Thoracic aorta (tissue), 2 donors: ENCODE measurements around the gene ZEB2. TPM values are rescaled to one million over a fixed set of nuclear protein-coding genes. Genes with fewer than 3 reads are reported as not detected.

Experiments
- ATAC-seq: fragments of 150-250 bp; one replicate; pipeline ENCODE4 v1.8.0; 2017; ENCODE audit warnings: low read depth; ENCODE audit not compliant: insufficient number of reproducible peaks, low FRiP score
- DNase-seq: peaks from one replicate; pipeline ENCODE4 v3.0.0-alpha.2; 2020; ENCODE audit warnings: low spot score
- H3K27ac ChIP-seq, 2 donors: fragments of 200-600 bp; sonication (generic); 1 replicate in 1 of 2; 2 replicates in 1 of 2; pipeline ENCODE4 v1.5.1; 2016; ENCODE audit warnings: mild to moderate bottlenecking in 2 of 2, moderate library complexity in 2 of 2
- H3K27me3 ChIP-seq: fragments of 200-600 bp; sonication (generic); replicated peaks from 2 replicates; pipeline ENCODE4 v1.6.0; 2016; ENCODE audit warnings: mild to moderate bottlenecking; ENCODE audit not compliant: insufficient read depth
- H3K36me3 ChIP-seq: fragments of 200-600 bp; sonication (generic); one replicate; pipeline ENCODE4 v1.5.1; 2016
- H3K4me1 ChIP-seq, 2 donors: fragments of 200-600 bp; sonication (generic); 1 replicate in 1 of 2; 2 replicates in 1 of 2; pipeline versions ENCODE4 v1.5.1 to v1.6.0; 2016; ENCODE audit warnings: low read depth in 2 of 2, mild to moderate bottlenecking in 1 of 2; ENCODE audit not compliant: control insufficient read depth in 1 of 2
- H3K4me3 ChIP-seq: fragments of 200-600 bp; sonication (generic); 2 replicates; pipeline ENCODE4 v1.5.1; 2016; ENCODE audit warnings: mild to moderate bottlenecking
- H3K9me3 ChIP-seq: fragments of 200-600 bp; sonication (generic); 2 replicates; pipeline ENCODE4 v1.5.1; 2016
- CTCF ChIP-seq: fragments of 200-600 bp; sonication (generic); IDR thresholded peaks from one replicate; pipeline ENCODE4 v1.5.1; 2019; ENCODE audit warnings: antibody characterized with exemption
- total RNA-seq, 2 donors: library from RNA; depleted of rRNA; stranded (reverse); fragments of >200 nt; gene quantifications; one replicate each; pipeline versions ENCODE4 v1.1.0 to v1.2.3, GENCODE V29; 2016

Gene ZEB2
- total RNA-seq, 2 donors from 2014 or later: 122 to 190 TPM

- TF ChIP-seq CTCF: no peak
- DNase-seq (no peak), ATAC-seq (no peak)
- Histone ChIP-seq H3K4me1 (peaks cover 53 to 69% of the 10 kb centered on the region in 2 donors), H3K36me3 (no peaks in the 10 kb centered on the region), H3K27me3 (no peaks in the 10 kb centered on the region), H3K27ac (peak overlapping the region in 1 of 2 donors; percentile 99), H3K9me3 (no peaks in the 10 kb centered on the region), H3K4me3 (peak overlapping the region; percentile 7)
These were observed 17.6 kb downstream of the ZEB2 start for GRCh38 chr2:144502369-144502768.

- ATAC-seq (no peak), DNase-seq (no peak)
- H3K4me1 ChIP-seq: peaks cover 48 to 69% of the 10 kb centered on the region in 2 donors
- no peak for TF ChIP-seq CTCF
- H3K4me3 ChIP-seq: no peak overlapping the region
- H3K27ac ChIP-seq: peak overlapping the region; percentile 4 to 99
- H3K36me3 ChIP-seq: no peaks in the 10 kb centered on the region
- H3K27me3 ChIP-seq: no peaks in the 10 kb centered on the region
- no peaks in the 10 kb centered on the region for H3K9me3 ChIP-seq
These were observed 18.3 kb downstream of the ZEB2 start for GRCh38 chr2:144501627-144502026.

- Histone ChIP-seq H3K4me1 (peaks cover 43 to 69% of the 10 kb centered on the region in 2 donors), H3K27ac (peak overlapping the region in 1 of 2 donors; percentile 99), H3K9me3 (no peaks in the 10 kb centered on the region), H3K36me3 (no peaks in the 10 kb centered on the region), H3K4me3 (no peak overlapping the region), H3K27me3 (no peaks in the 10 kb centered on the region)
- no peak for ATAC-seq
- DNase-seq: no peak
- TF ChIP-seq CTCF: no peak
These were observed 18.8 kb downstream of the ZEB2 start for GRCh38 chr2:144501118-144501517.

- H3K9me3 ChIP-seq: no peaks in the 10 kb centered on the region
- H3K27ac ChIP-seq: no peak overlapping the region
- peaks cover 42 to 69% of the 10 kb centered on the region in 2 donors for H3K4me1 ChIP-seq
- TF ChIP-seq CTCF: no peak
- ATAC-seq (no peak), DNase-seq (no peak)
- H3K36me3 ChIP-seq: no peaks in the 10 kb centered on the region
- no peaks in the 10 kb centered on the region for H3K27me3 ChIP-seq
- no peak overlapping the region for H3K4me3 ChIP-seq
These were observed 19.4 kb downstream of the ZEB2 start for GRCh38 chr2:144500563-144500962.

GRCh38 chr2:144498277-144498676 lies 21.6 kb downstream of the ZEB2 start:
- Histone ChIP-seq H3K27ac (no peak overlapping the region), H3K9me3 (no peaks in the 10 kb centered on the region), H3K4me1 (peaks cover 20 to 61% of the 10 kb centered on the region in 2 donors), H3K27me3 (no peaks in the 10 kb centered on the region), H3K4me3 (no peak overlapping the region), H3K36me3 (no peaks in the 10 kb centered on the region)
- DNase-seq (no peak), ATAC-seq (no peak)
- no peak for TF ChIP-seq CTCF
